HG03378 (cell line): ENCODE data around the gene ZNF497.
"Not testable (repeated sequence)": the region's sequence is repeated elsewhere in the genome, so short reads cannot be mapped to it uniquely, and the experiment has no call there.

Source experiments
- ATAC-seq: cut with Tn5 transposase; IDR thresholded peaks from one replicate; pipeline ENCODE4 v1.9.1; 2021; ENCODE audit warnings: mild to moderate bottlenecking, moderate library complexity; ENCODE audit not compliant: unreplicated experiment

Gene ZNF497

GRCh38 chr19:58362272-58362994, at the start of gene ZNF497:
Gene ZNF497, minus strand, starts transcription at chr19:58362751. Its CDS starts 5,116 bp downstream, at chr19:58357635.
- peak; percentile 73 for ATAC-seq

- peak; percentile 14 for ATAC-seq
Observed at GRCh38 chr19:58409010-58409790, 46.6 kb upstream of the ZNF497 start.

GRCh38 chr19:58408152-58409009, 45.8 kb upstream of the ZNF497 start, which contains the start of gene ZNF584:
Gene ZNF584, plus strand, starts transcription at chr19:58408649. Its CDS starts 499 bp downstream, at chr19:58409148.
- ATAC-seq: peak; percentile 84

GRCh38 chr19:58407658-58408151, 45.2 kb upstream of the ZNF497 start:
- ATAC-seq: no peak

GRCh38 chr19:58406818-58407657, 44.5 kb upstream of the ZNF497 start:
- no peak for ATAC-seq

- ATAC-seq: not testable (repeated sequence)
Observed at GRCh38 chr19:58403920-58404478, 41.4 kb upstream of the ZNF497 start.

GRCh38 chr19:58401840-58402421, 39.4 kb upstream of the ZNF497 start:
- ATAC-seq: no peak

- ATAC-seq: peak; percentile 94
Observed at GRCh38 chr19:58400916-58401839, 38.6 kb upstream of the ZNF497 start.

- no peak for ATAC-seq
Observed at GRCh38 chr19:58400316-58400915, 37.9 kb upstream of the ZNF497 start.

GRCh38 chr19:58399903-58400302, 37.4 kb upstream of the ZNF497 start:
- no peak for ATAC-seq

GRCh38 chr19:58398545-58398944, 36.0 kb upstream of the ZNF497 start:
- ATAC-seq: no peak

- no peak for ATAC-seq
Observed at GRCh38 chr19:58398087-58398486, 35.5 kb upstream of the ZNF497 start.

GRCh38 chr19:58397533-58398037, 35.0 kb upstream of the ZNF497 start:
- no peak for ATAC-seq

GRCh38 chr19:58396691-58397532, 34.4 kb upstream of the ZNF497 start:
- ATAC-seq: no peak

GRCh38 chr19:58395979-58396627, 33.6 kb upstream of the ZNF497 start:
- ATAC-seq: no peak
